Stimulated activated memory B cell treated with anti-CD40 and anti-IgM and Interleukin-4, amounts not matched to agents 10 μg/mL and 1 μg/mL and 100 μg/mL, for 72 hours (primary cell): ENCODE measurements around the gene NBPF26.
"Not testable (repeated sequence)": the region's sequence is repeated elsewhere in the genome, so short reads cannot be mapped to it uniquely, and the experiment has no call there.

Experiments
- ATAC-seq: fragments of 150-1000 bp; cut with Tn5 transposase; 2 replicates; pipeline ENCODE4 v1.10.0; 2021
- H3K27ac Mint-ChIP-seq: one replicate; pipeline ENCODE4 v1.8.0; 2022; ENCODE audit warnings: mild to moderate bottlenecking, mixed read lengths
- H3K27me3 Mint-ChIP-seq: one replicate; pipeline ENCODE4 v1.8.0; 2022; ENCODE audit warnings: mixed read lengths
- H3K36me3 Mint-ChIP-seq: one replicate; pipeline ENCODE4 v1.8.0; 2022; ENCODE audit warnings: mixed read lengths
- H3K4me1 Mint-ChIP-seq: one replicate; pipeline ENCODE4 v1.8.0; 2022; ENCODE audit warnings: mixed read lengths
- H3K4me3 Mint-ChIP-seq: one replicate; pipeline ENCODE4 v1.8.0; 2022; ENCODE audit warnings: mild to moderate bottlenecking, moderate library complexity, mixed read lengths
- H3K9me3 Mint-ChIP-seq: one replicate; pipeline ENCODE4 v1.8.0; 2022; ENCODE audit warnings: mixed read lengths

The NBPF26 gene

GRCh38 chr1:120844186-120844944 is 120.6 kb downstream of the NBPF26 start:
- Mint-ChIP-seq H3K27ac (peak overlapping the region; percentile 85), H3K4me3 (peak overlapping the region; percentile 90)
- not testable (repeated sequence) for ATAC-seq, H3K4me1 Mint-ChIP-seq, H3K9me3 Mint-ChIP-seq, H3K36me3 Mint-ChIP-seq, H3K27me3 Mint-ChIP-seq

GRCh38 chr1:120844945-120845330 is 121.2 kb downstream of the NBPF26 start:
- H3K27me3 Mint-ChIP-seq, ATAC-seq, H3K9me3 Mint-ChIP-seq, H3K4me1 Mint-ChIP-seq, H3K36me3 Mint-ChIP-seq: not testable (repeated sequence)
- H3K27ac Mint-ChIP-seq = peak overlapping the region; percentile 85
- H3K4me3 Mint-ChIP-seq = peak overlapping the region; percentile 90

- not testable (repeated sequence) for H3K9me3 Mint-ChIP-seq, ATAC-seq, H3K36me3 Mint-ChIP-seq, H3K4me1 Mint-ChIP-seq, H3K27me3 Mint-ChIP-seq
- Mint-ChIP-seq H3K27ac (peak overlapping the region; percentile 89), H3K4me3 (peak overlapping the region; percentile 70)
Observed at GRCh38 chr1:120849400-120850286, 125.9 kb downstream of the NBPF26 start.

GRCh38 chr1:120850287-120850536 is 126.5 kb downstream of the NBPF26 start:
- peak overlapping the region; percentile 89 for H3K27ac Mint-ChIP-seq
- not testable (repeated sequence) for H3K9me3 Mint-ChIP-seq, ATAC-seq, H3K27me3 Mint-ChIP-seq, H3K36me3 Mint-ChIP-seq, H3K4me1 Mint-ChIP-seq
- peak overlapping the region; percentile 70 for H3K4me3 Mint-ChIP-seq

GRCh38 chr1:120850537-120851421 is 127.0 kb downstream of the NBPF26 start:
- Mint-ChIP-seq H3K4me3 (peak overlapping the region; percentile 70), H3K27ac (peak overlapping the region; percentile 89)
- H3K36me3 Mint-ChIP-seq, H3K9me3 Mint-ChIP-seq, H3K4me1 Mint-ChIP-seq, H3K27me3 Mint-ChIP-seq: not testable (repeated sequence)
- peak; percentile 91 for ATAC-seq

GRCh38 chr1:120858144-120858543 is 134.4 kb downstream of the NBPF26 start:
- not testable (repeated sequence) for H3K27ac Mint-ChIP-seq, H3K4me3 Mint-ChIP-seq, H3K27me3 Mint-ChIP-seq, H3K9me3 Mint-ChIP-seq, H3K36me3 Mint-ChIP-seq, H3K4me1 Mint-ChIP-seq, ATAC-seq

GRCh38 chr1:120859615-120860234 is 136.0 kb downstream of the NBPF26 start:
- H3K4me1 Mint-ChIP-seq, H3K36me3 Mint-ChIP-seq, ATAC-seq, H3K27ac Mint-ChIP-seq, H3K4me3 Mint-ChIP-seq, H3K9me3 Mint-ChIP-seq, H3K27me3 Mint-ChIP-seq: not testable (repeated sequence)

- H3K27ac Mint-ChIP-seq, H3K27me3 Mint-ChIP-seq, ATAC-seq, H3K4me1 Mint-ChIP-seq, H3K9me3 Mint-ChIP-seq, H3K4me3 Mint-ChIP-seq, H3K36me3 Mint-ChIP-seq: not testable (repeated sequence)
Observed at GRCh38 chr1:120878206-120878605, 154.5 kb downstream of the NBPF26 start.

- not testable (repeated sequence) for H3K4me3 Mint-ChIP-seq, H3K36me3 Mint-ChIP-seq, H3K9me3 Mint-ChIP-seq, H3K27me3 Mint-ChIP-seq, H3K4me1 Mint-ChIP-seq, ATAC-seq, H3K27ac Mint-ChIP-seq
Observed at GRCh38 chr1:120880056-120880455, 156.3 kb downstream of the NBPF26 start.

GRCh38 chr1:120881934-120882333 is 158.2 kb downstream of the NBPF26 start:
- not testable (repeated sequence) for H3K27ac Mint-ChIP-seq, H3K36me3 Mint-ChIP-seq, H3K9me3 Mint-ChIP-seq, H3K4me3 Mint-ChIP-seq, H3K4me1 Mint-ChIP-seq, H3K27me3 Mint-ChIP-seq, ATAC-seq
